K562 (cell line): Measurements from ENCODE around the gene CPTP. TPM values are rescaled to one million over a fixed set of nuclear protein-coding genes. Genes with fewer than 3 reads are reported as not detected.

Experiments
- ATAC-seq: fragments of 200-7000 bp; cut with Tn5 transposase; 3 replicates; pipeline ENCODE4 v1.9.1; 2020; ENCODE audit warnings: moderate library complexity
- BruUV-seq: library from RNA; stranded (reverse); fragments of 400-500 nt; replicated peaks from 2 replicates; lab custom pipeline; 2021; lab: Mats Ljungman, UMichigan
- CTCF ChIA-PET: fragments of 300-600 bp; formaldehyde crosslinking; extraction: SDS; loops from one replicate; lab custom pipeline; 2021; ENCODE audit warnings: low intra/inter-chr PET ratio; lab: Yijun Ruan, JAX
- POLR2A ChIA-PET: fragments of 300-600, 350-650 bp; sonication (Branson Sonifier 250); formaldehyde crosslinking; extraction: SDS; loops from one replicate; lab custom pipeline; 2021; ENCODE audit warnings: antibody characterized with exemption, inconsistent platforms; lab: Yijun Ruan, JAX
- DNase-seq, 4 experiments: peaks; one replicate each; pipeline versions ENCODE4 v3.0.0 to v3.0.0-alpha.2; 2011 to 2018; ENCODE audit warnings: low spot score in 3 of 4, mixed read lengths in 3 of 4; ENCODE audit errors: extremely low read depth in 1 of 4
- FAIRE-seq: peaks from 2 replicates; lab custom pipeline; 2011; peaks lifted over from hg19 to GRCh38; lab: Jason Lieb, UNC
- H2AFZ ChIP-seq: 2 replicates; pipeline ENCODE4 v1.6.0; 2011; ENCODE audit warnings: low read depth, low read length, control low read depth, inconsistent platforms
- H3K27ac ChIP-seq: fragments of 200-600 bp; 3 replicates; pipeline ENCODE4 v1.8.0; 2011; ENCODE audit warnings: low read depth, mild to moderate bottlenecking, control low read depth, inconsistent platforms, low read length, moderate library complexity, mixed read lengths; ENCODE audit errors: extremely low read depth
- H3K27me3 ChIP-seq, 2 experiments: fragments of 300-600 bp in 1 of 2; 2 replicates in 1 of 2; 3 replicates in 1 of 2; pipeline versions ENCODE4 v1.6.0 to v1.8.0; 2011; ENCODE audit warnings: inconsistent platforms in 2 of 2, low read length in 2 of 2, mild to moderate bottlenecking in 1 of 2, mixed read lengths in 1 of 2, moderate library complexity in 1 of 2; ENCODE audit not compliant: control insufficient read depth in 2 of 2, insufficient read depth in 2 of 2
- H3K36me3 ChIP-seq: fragments of 300-600 bp; 3 replicates; pipeline ENCODE4 v1.8.0; 2011; ENCODE audit warnings: mild to moderate bottlenecking, low read length, inconsistent platforms; ENCODE audit not compliant: control insufficient read depth, insufficient read depth
- H3K4me1 ChIP-seq, 2 experiments: fragments of 200-600 bp in 1 of 2; replicated peaks in 1 of 2; 2 replicates in 1 of 2; 3 replicates in 1 of 2; pipeline versions ENCODE4 v1.5.1 to v1.8.0; 2011; ENCODE audit warnings: inconsistent platforms in 2 of 2, low read length in 2 of 2, mild to moderate bottlenecking in 1 of 2, mixed read lengths in 1 of 2, moderate library complexity in 1 of 2; ENCODE audit not compliant: control insufficient read depth in 2 of 2, insufficient read depth in 2 of 2
- H3K4me2 ChIP-seq: 2 replicates; pipeline ENCODE4 v1.6.1; 2011; ENCODE audit warnings: low read length, control low read depth, inconsistent platforms, mixed read lengths; ENCODE audit not compliant: insufficient read depth
- H3K4me3 ChIP-seq: fragments of 200-600 bp; sonication (generic), shearing (Covaris generic); 2 replicates; pipeline ENCODE4 v1.5.1; 2016; ENCODE audit warnings: control low read depth, inconsistent platforms
- H3K79me2 ChIP-seq: fragments of 200-600 bp; 3 replicates; pipeline ENCODE4 v1.8.0; 2011; ENCODE audit warnings: low read length, inconsistent platforms; ENCODE audit not compliant: control insufficient read depth, insufficient read depth
- H3K9ac ChIP-seq, 2 experiments: 2 replicates each; pipeline versions ENCODE4 v1.6.0 to v1.6.1; 2011; ENCODE audit warnings: low read depth in 2 of 2, low read length in 2 of 2, control low read depth in 1 of 2, inconsistent platforms in 1 of 2, mild to moderate bottlenecking in 1 of 2, mixed read lengths in 1 of 2; ENCODE audit not compliant: insufficient read depth in 1 of 2
- H3K9me1 ChIP-seq: one replicate; pipeline ENCODE4 v1.6.0; 2011; ENCODE audit warnings: inconsistent platforms, mild to moderate bottlenecking, low read length, moderate library complexity; ENCODE audit not compliant: control insufficient read depth, insufficient read depth
- H3K9me3 ChIP-seq: replicated peaks from 2 replicates; pipeline ENCODE4 v1.5.1; 2011; ENCODE audit warnings: low read depth, low read length, inconsistent platforms; ENCODE audit not compliant: control insufficient read depth, insufficient read depth
- H4K20me1 ChIP-seq: replicated peaks from 2 replicates; pipeline ENCODE4 v1.6.1; 2011; ENCODE audit warnings: low read length, inconsistent platforms, mixed read lengths; ENCODE audit not compliant: control insufficient read depth, insufficient read depth
- CBFB ChIP-seq: sonication (generic); formaldehyde crosslinking; IDR thresholded peaks from 2 replicates; pipeline ENCODE4 v1.4.0; 2020; ENCODE audit warnings: mild to moderate bottlenecking, missing genetic modification reagents
- JUN ChIP-seq, 2 experiments: sonication (generic) in 1 of 2; formaldehyde crosslinking in 1 of 2; IDR thresholded peaks; 2 replicates each; pipeline versions ENCODE4 v1.6.1 to v1.8.0; 2012 to 2022; ENCODE audit warnings: borderline replicate concordance in 2 of 2, mild to moderate bottlenecking in 2 of 2, improper control_type of control experiment in 1 of 2, low read depth in 1 of 2, low read length in 1 of 2, missing genetic modification reagents in 1 of 2
- KLF10 ChIP-seq: fragments of 250-450 bp; sonication (Bioruptor Pico); IDR thresholded peaks from 2 replicates; pipeline ENCODE4 v1.6.1; 2021; ENCODE audit warnings: matching md5 sums
- KLF16 ChIP-seq: IDR thresholded peaks from 2 replicates; pipeline ENCODE4 v1.6.1; 2016; ENCODE audit warnings: antibody characterized with exemption
- SMARCB1 ChIP-seq: IDR thresholded peaks from 2 replicates; pipeline ENCODE4 v1.6.1; 2011; ENCODE audit warnings: improper control_type of control experiment, low read depth; ENCODE audit not compliant: insufficient read length
- SNRNP70 ChIP-seq: fragments of 200-400 bp; formaldehyde crosslinking; optimal IDR thresholded peaks from 2 replicates; pipeline ENCODE3; 2017; ENCODE audit warnings: low read depth, low read length
- WGBS: fragments of 100-300 bp; shearing (Covaris generic); methylation state at CpG from one replicate; pipeline ENCODE4 v1.1.6; 2016; ENCODE audit warnings: low coverage, mixed read lengths; ENCODE audit not compliant: insufficient coverage; ENCODE audit errors: missing lambda C conversion rate; 5-methylcytosine and 5-hydroxymethylcytosine counted together
- in situ Hi-C: fragments of 300-500 bp; cut with MboI; formaldehyde crosslinking; loops from 4 replicates; pipeline ENCODE4 v1.15.0; 2018; ENCODE audit warnings: inconsistent platforms, mixed read lengths
- intact Hi-C: fragments of 100-400 bp; cut with micrococcal nuclease; formaldehyde crosslinking; loops from 2 replicates; pipeline ENCODE4 v1.14.2; 2022
- polyA plus RNA-seq, 8 experiments: library from polyadenylated mRNA; depleted of rRNA in 4 of 8; stranded (reverse) in 5 of 8; unstranded in 3 of 8; fragments of >200 nt; fragmentation: Nextera tagmentation in 2 of 8; fragmentation: Illumina TruSeq in 1 of 8; extraction: Ambion mirVana in 2 of 8; extraction: Trizol in 1 of 8; gene quantifications; 2 replicates each; pipeline versions ENCODE4 v1.2.1 to v1.2.3, GENCODE V29; 2011 to 2014; ENCODE audit warnings: inconsistent platforms in 1 of 8, missing spikeins in 1 of 8
- total RNA-seq, 7 experiments: library from RNA; depleted of rRNA in 6 of 7; stranded (reverse); fragments of >200 nt in 6 of 7; fragmentation: Illumina TruSeq in 2 of 7; extraction: Trizol in 2 of 7; gene quantifications; 2 replicates each; pipeline versions ENCODE4 v1.2.1 to v1.2.3, GENCODE V29; 2011 to 2021; ENCODE audit warnings: low replicate concordance in 1 of 7
- TF ChIP-seq, protein P1 (sequence below): IDR thresholded peaks from 2 replicates; pipeline ENCODE4 v1.6.1; 2014; ENCODE audit warnings: antibody characterized with exemption
- TF ChIP-seq, protein P2 (sequence below): sonication (generic); formaldehyde crosslinking; IDR thresholded peaks from 2 replicates; pipeline ENCODE4 v1.9.0; 2022; ENCODE audit warnings: mild to moderate bottlenecking, missing genetic modification reagents
- TF ChIP-seq, protein P3 (sequence below): fragments of 200-800 bp; sonication (Bioruptor generic); IDR thresholded peaks from 2 replicates; pipeline ENCODE4 v1.6.1; 2016; ENCODE audit warnings: missing genetic modification characterization, missing compliant biosample characterization
- TF ChIP-seq, protein P4 (sequence below): fragments of 450-650 bp; formaldehyde crosslinking; IDR thresholded peaks from 2 replicates; pipeline ENCODE4 v1.4.0; 2020; ENCODE audit warnings: mild to moderate bottlenecking

The CPTP gene
- total and polyA plus RNA-seq, 9 of the 15 experiments (the other 6 are each of a cell fraction or from before 2014, with no cell fraction given) = 0.11 to 25.8 (median 3.5) TPM

DNA sequence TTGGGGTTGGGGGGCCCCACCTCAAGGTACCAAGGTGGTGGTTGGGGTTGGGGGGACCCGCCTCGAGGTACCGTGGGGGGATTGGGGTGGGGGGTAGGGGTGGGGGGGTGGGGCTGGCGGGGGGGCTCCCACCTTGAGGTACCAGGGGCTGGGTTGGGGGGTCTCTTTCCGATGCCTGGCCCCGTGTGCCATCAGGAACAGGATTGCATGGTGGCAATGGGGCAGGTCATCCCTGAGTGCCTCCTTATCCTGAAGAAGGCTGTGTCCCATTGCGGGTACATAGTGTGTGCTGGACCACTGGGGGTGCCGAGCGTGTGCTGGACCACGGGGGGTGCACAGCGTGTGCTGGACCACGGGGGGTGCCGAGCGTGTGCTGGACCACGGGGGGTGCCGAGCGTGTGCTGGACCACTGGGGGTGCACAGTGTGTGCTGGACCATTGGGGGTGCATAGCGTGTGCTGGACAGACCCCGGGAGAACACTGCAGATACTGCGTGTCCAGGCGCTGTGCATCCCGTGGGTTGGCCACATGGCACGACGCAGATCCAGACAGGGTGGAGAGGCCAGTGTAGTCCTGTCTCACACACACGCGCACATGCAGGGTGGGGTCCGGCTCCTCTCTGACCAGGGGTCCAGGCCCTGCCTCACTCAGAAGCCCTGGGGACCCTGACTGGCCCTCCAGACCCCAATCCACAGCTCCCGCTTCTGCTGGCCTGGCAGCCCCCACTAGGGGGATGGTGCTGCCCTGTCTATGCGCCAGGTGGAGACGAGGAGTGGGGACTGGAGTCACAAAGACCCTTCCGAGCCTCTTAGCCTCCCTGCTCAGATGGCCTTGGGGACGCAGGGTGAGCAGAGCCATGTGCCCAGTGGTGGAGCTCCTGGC is 40.1 kb upstream of the CPTP start:
- BruUV-seq = no TSS peak
- no peak overlapping the region; a peak in 1 of 4 replicates for H3K9ac ChIP-seq
- ChIA-PET CTCF (no interaction called here), POLR2A (no interaction called here)
- H3K36me3 ChIP-seq = no peaks in the 10 kb centered on the region
- DNase-seq = no peak
- no peaks in the 10 kb centered on the region for H3K9me3 ChIP-seq
- ATAC-seq = no peak
- peaks cover 3% of the 10 kb centered on the region; the same call in 1 of the 2 replicates for H4K20me1 ChIP-seq
- H3K4me2 ChIP-seq = no peak overlapping the region
- H3K4me3 ChIP-seq = no peak overlapping the region
- in situ Hi-C loops = no loop called here
- H3K4me1 ChIP-seq = peaks cover 0 to 66% of the 10 kb centered on the region in 2 experiments; a peak in 3 of 5 replicates
- H3K27ac ChIP-seq = no peak overlapping the region
- no peak for FAIRE-seq
- WGBS = 49% methylated on average over 23 of the region's 32 CpGs
- intact Hi-C loops = no loop called here
- peaks cover 2 to 29% of the 10 kb centered on the region in 2 experiments; a peak in 3 of 5 replicates for H3K27me3 ChIP-seq
- no peaks in the 10 kb centered on the region for H3K79me2 ChIP-seq
- H3K9me1 ChIP-seq = peaks cover 3% of the 10 kb centered on the region
- no peak overlapping the region for H2AFZ ChIP-seq
- TF ChIP-seq SNRNP70 = no peak
- TF ChIP-seq, protein P1, sequence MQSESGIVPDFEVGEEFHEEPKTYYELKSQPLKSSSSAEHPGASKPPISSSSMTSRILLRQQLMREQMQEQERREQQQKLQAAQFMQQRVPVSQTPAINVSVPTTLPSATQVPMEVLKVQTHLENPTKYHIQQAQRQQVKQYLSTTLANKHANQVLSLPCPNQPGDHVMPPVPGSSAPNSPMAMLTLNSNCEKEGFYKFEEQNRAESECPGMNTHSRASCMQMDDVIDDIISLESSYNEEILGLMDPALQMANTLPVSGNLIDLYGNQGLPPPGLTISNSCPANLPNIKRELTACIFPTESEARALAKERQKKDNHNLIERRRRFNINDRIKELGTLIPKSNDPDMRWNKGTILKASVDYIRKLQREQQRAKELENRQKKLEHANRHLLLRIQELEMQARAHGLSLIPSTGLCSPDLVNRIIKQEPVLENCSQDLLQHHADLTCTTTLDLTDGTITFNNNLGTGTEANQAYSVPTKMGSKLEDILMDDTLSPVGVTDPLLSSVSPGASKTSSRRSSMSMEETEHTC = no peak
- TF ChIP-seq SMARCB1 = no peak
- no peak for TF ChIP-seq CBFB (CRISPR knock-in tag)
- no peak for TF ChIP-seq KLF16
- TF ChIP-seq, protein P2, sequence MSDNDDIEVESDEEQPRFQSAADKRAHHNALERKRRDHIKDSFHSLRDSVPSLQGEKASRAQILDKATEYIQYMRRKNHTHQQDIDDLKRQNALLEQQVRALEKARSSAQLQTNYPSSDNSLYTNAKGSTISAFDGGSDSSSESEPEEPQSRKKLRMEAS (CRISPR knock-in tag) = peak; percentile 43
- no peak for TF ChIP-seq JUN (IDR thresholded peaks at IDR 0.05; ENCODE audit: borderline replicate concordance, low read depth, low read length)
- no peak for TF ChIP-seq JUN (CRISPR knock-in tag; IDR thresholded peaks at IDR 0.05; ENCODE audit: borderline replicate concordance)
- TF ChIP-seq, protein P3, sequence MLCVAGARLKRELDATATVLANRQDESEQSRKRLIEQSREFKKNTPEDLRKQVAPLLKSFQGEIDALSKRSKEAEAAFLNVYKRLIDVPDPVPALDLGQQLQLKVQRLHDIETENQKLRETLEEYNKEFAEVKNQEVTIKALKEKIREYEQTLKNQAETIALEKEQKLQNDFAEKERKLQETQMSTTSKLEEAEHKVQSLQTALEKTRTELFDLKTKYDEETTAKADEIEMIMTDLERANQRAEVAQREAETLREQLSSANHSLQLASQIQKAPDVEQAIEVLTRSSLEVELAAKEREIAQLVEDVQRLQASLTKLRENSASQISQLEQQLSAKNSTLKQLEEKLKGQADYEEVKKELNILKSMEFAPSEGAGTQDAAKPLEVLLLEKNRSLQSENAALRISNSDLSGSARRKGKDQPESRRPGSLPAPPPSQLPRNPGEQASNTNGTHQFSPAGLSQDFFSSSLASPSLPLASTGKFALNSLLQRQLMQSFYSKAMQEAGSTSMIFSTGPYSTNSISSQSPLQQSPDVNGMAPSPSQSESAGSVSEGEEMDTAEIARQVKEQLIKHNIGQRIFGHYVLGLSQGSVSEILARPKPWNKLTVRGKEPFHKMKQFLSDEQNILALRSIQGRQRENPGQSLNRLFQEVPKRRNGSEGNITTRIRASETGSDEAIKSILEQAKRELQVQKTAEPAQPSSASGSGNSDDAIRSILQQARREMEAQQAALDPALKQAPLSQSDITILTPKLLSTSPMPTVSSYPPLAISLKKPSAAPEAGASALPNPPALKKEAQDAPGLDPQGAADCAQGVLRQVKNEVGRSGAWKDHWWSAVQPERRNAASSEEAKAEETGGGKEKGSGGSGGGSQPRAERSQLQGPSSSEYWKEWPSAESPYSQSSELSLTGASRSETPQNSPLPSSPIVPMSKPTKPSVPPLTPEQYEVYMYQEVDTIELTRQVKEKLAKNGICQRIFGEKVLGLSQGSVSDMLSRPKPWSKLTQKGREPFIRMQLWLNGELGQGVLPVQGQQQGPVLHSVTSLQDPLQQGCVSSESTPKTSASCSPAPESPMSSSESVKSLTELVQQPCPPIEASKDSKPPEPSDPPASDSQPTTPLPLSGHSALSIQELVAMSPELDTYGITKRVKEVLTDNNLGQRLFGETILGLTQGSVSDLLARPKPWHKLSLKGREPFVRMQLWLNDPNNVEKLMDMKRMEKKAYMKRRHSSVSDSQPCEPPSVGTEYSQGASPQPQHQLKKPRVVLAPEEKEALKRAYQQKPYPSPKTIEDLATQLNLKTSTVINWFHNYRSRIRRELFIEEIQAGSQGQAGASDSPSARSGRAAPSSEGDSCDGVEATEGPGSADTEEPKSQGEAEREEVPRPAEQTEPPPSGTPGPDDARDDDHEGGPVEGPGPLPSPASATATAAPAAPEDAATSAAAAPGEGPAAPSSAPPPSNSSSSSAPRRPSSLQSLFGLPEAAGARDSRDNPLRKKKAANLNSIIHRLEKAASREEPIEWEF (CRISPR knock-in tag) = no peak
- no peak for TF ChIP-seq KLF10
- TF ChIP-seq, protein P4, sequence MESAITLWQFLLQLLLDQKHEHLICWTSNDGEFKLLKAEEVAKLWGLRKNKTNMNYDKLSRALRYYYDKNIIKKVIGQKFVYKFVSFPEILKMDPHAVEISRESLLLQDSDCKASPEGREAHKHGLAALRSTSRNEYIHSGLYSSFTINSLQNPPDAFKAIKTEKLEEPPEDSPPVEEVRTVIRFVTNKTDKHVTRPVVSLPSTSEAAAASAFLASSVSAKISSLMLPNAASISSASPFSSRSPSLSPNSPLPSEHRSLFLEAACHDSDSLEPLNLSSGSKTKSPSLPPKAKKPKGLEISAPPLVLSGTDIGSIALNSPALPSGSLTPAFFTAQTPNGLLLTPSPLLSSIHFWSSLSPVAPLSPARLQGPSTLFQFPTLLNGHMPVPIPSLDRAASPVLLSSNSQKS (CRISPR knock-in tag) = no peak
